ENCODE measurements around the gene PYGM. TPM values are rescaled to one million over a fixed set of nuclear protein-coding genes. Genes with fewer than 3 reads are reported as not detected.

Gene PYGM
- total RNA-seq, 1 donor from 2014 or later = 0.20 TPM

GRCh38 chr11:64754124-64754918 is 5.5 kb downstream of the PYGM start:
- DNase-seq (ENCODE audit: low read depth in 2 of 2) = no peak

GRCh38 chr11:64753380-64754123 is 6.2 kb downstream of the PYGM start:
- no peak for DNase-seq (ENCODE audit: low read depth in 2 of 2)

DNA sequence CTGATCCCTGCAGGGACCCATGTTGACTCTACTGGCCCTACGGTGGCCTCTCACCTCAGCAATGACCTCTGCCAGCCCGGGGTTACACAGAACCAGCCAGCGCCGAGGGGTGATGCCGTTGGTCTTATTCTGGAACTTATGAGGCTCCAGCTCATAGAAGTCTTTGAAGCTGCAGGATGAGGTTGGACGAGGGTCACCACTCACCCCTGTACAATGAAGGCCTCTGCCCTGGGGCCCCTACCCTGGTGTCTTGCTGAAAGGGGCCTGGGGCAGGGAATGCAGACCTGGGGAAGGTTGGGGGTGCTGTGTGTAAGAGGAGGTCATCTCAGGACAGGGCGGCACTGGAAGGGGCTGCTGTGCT is 6.8 kb downstream of the PYGM start:
- DNase-seq (ENCODE audit: low read depth in 2 of 2) = no peak

GRCh38 chr11:64752175-64752970 is 7.4 kb downstream of the PYGM start:
- no peak for DNase-seq (ENCODE audit: low read depth in 2 of 2)

GRCh38 chr11:64751580-64751979 is 8.2 kb downstream of the PYGM start:
- DNase-seq (ENCODE audit: low read depth in 2 of 2) = no peak

- DNase-seq (ENCODE audit: low read depth in 2 of 2) = no peak
These were observed 8.6 kb downstream of the PYGM start for GRCh38 chr11:64751136-64751535.

DNA sequence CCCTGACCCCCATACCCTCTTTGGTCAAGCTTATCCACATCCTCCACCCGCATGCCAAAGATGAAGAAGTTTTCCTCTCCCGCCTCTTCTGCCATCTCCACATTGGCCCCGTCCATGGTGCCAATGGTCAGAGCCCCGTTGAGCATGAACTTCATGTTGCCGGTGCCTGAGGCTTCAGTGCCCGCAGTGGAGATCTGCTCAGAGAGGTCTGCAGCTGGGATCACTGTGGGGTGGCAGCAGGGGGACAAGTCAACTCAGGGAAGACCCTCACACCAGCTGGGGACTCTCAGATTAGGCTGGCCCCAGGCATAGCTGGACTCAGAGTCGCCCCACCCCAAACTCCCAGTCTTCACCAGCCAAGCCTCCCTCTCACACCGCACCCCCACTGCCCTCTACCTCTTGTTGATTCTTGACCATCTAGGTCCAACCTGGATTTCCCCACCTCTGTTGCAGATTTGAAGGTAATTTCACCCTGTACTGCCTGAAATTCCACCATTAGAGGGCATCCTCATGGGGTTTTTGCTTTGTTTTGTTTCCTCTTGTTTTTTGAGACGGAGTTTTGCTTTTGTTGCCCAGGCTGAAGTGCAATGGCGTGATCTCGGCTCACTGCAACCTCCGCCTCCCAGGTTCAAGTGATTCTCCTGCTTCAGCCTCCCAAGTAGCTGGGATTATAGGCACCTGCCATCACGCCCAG is 9.3 kb downstream of the PYGM start:
- no peak for DNase-seq (ENCODE audit: low read depth in 2 of 2)

DNA sequence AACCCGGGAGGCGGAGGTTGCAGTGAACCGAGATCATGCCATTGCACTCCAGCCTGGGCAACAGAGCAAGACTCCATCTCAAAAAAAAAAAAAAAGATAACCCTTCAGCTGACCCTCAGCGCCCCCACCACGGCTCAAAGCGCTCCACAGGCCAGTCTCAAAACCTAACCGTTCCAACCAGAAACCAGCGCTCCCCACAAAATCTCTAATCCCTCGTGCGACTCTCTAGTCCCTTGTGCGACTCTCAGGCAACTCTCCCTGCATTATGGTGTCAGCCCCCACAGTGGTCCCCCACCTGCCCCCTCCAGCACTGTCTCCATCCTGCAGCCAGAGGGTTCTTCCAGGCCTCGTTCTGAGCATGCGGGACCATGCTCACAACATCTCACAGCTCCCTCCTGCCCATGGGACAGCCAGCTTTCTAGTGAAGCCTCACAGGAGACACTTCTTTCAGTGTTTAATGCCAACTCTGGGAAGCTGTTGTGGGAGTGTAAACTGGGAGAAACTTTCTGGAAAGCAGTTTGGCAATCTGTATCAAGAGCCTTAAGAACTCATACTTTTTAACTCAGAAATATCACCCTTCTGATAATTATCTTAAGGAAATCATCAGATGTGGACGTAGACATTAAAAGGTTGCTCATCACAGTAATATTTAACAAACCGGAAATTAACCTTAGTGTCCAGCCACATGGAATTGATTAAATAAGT is 11.7 kb downstream of the PYGM start:
- DNase-seq (ENCODE audit: low read depth in 2 of 2) = no peak

DNA sequence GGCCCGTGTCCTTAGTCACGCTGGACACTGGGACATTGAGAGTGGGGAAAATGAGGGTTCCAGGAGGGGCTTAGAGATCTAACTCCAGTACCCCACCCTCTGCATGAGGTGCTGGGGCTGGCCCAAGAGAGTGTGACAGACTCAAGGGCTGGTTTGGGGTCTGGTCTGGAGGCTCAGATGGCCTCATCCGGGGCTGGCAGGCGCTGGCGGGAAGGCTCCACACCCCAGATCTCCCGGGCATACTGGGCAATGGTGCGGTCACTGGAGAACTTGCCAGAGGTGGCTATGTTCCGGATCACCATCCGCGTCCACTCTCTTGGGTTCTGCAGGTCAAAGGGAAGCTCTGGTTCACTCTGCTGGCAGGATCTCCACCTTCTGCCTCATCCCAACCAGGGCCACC is 13.3 kb downstream of the PYGM start:
- DNase-seq (ENCODE audit: low read depth in 2 of 2) = no peak

DNA sequence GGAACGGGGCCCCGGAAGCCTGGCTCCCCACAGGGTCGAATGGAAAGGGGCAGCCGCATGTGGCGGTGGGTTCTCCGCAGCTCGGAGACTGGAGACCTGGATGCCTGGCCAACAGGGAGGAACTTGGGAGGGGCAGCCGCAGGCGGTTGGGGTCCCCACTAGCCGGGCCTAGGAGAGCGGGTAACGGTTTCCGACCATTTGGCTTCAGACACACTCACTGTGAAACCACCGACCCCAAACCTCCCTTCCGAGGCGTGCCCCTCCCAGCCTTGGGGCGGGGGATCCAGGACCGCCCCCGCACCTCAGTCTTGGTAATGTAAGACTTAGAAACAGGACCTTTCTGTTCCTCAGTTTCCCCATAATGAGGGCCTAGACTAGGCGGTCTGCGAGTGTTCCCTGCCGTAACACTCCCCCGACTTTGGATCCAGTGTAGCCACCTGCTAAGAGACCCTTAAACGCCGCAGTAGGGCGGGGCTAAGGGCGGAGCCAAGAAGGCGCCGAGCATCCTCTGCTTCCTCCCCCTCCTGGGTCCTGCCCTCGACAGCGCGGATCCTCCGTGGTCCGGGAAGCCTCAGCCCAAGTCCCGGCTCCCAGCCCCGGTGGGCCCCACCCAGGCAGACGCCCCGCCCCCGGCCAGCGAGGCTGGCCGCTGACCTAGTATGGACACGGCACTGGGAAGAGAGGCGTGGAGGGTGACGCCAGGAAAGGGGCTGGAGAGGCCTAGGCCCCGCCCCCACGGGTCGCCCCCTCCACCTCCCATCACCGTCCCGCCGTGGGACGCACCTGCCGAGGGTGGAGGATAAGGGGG is 14.0 kb downstream of the PYGM start:
- peak; percentile 47 to 85 for DNase-seq (ENCODE audit: low read depth in 2 of 2)

DNA sequence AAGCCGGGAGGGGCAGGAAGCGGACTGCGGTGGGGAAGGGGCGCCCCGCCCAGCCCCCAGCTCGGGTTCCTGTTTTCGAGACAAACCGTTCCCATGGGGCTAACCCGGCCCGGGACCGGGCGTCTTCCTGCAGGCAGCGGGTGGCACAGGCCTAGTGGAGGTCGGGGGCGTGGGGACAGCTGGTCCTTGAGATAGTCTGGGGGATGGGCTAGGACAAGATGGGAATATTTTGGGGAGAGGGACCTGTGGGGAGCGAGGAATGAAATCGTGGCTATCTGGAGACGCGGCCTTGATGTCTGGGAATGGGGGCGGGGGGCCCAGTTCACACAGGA is 14.6 kb downstream of the PYGM start:
- peak in 1 of 2 donors; percentile 60 for DNase-seq (ENCODE audit: low read depth in 2 of 2)

GRCh38 chr11:64744544-64745188 is 15.1 kb downstream of the PYGM start:
- DNase-seq (ENCODE audit: low read depth in 2 of 2) = no peak

DNA sequence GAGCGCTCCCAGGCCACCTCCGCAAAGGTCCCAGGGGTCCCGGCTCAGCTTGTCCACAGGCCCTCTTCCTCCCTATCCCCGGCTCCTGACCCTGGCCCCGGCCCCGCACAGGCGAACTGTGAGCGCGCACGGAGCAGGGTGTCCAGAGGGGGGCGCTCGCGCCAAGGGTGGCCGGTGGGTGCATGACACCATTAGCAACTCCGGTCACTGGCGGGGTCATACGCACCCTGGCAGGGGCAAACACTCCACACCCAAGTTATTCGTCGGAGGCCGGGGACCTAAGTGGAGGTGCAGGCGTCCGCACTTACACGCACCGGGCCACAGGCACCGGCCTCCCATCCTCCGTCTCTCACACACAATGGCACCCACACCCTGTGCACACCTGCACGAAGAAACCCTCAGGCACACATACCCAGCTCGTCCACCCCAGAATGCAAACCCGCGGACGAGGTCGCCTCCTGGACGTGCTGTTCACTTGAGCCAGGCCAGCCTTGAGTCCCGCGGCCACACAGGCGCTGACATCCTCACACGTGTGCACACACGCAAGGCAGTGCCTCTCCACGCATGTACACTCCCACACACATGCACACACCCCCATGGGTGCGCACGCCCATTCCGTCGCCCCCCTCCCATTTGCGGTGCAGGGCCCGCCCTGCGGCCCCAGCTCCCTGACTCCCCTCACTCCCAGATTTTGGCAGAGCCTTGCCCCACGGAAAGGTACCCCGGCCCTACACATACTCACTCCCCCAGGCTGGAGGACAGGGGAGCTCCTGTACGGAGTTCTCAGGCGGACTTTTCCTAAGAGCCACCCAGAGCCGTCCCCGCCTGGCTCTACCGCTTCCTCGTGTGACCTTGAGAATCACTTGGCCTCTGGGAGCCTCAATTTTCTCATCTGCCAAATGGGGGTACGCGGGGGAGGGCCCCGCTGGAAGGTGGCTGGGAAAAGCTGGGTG is 15.9 kb downstream of the PYGM start, which contains the start of gene RASGRP2:
Gene RASGRP2, minus strand, starts transcription at position 552 of the 953 bp plus-strand sequence. CDS start 1,276 bp downstream, outside the sequence.
- peak; percentile 26 to 42 for DNase-seq (ENCODE audit: low read depth in 2 of 2)

GRCh38 chr11:64742889-64743590 is 16.7 kb downstream of the PYGM start:
- DNase-seq (ENCODE audit: low read depth in 2 of 2) = peak in 1 of 2 donors; percentile 49

GRCh38 chr11:64742087-64742888 is 17.5 kb downstream of the PYGM start:
- DNase-seq (ENCODE audit: low read depth in 2 of 2) = no peak

GRCh38 chr11:64741375-64742086 is 18.2 kb downstream of the PYGM start:
- no peak for DNase-seq (ENCODE audit: low read depth in 2 of 2)

All from lung microvascular endothelial cell (primary cell).